Keratinocyte (primary cell): ENCODE measurements around the gene B4GALNT4. TPM values are rescaled to one million over a fixed set of nuclear protein-coding genes. Genes with fewer than 3 reads are reported as not detected.
"Not testable (repeated sequence)": the region's sequence is repeated elsewhere in the genome, so short reads cannot be mapped to it uniquely, and the experiment has no call there.

Experiments
- DNase-seq: peaks from one replicate; pipeline ENCODE4 v3.0.0-alpha.2; 2011; ENCODE audit warnings: low read depth, missing footprints, low spot score
- FAIRE-seq: peaks from 2 replicates; lab custom pipeline; 2011; peaks lifted over from hg19 to GRCh38; lab: Jason Lieb, UNC
- H2AFZ ChIP-seq: 2 replicates; pipeline ENCODE4 v1.6.0; 2012; ENCODE audit warnings: low read length, control low read depth, inconsistent platforms; ENCODE audit not compliant: control insufficient read depth
- H3K27ac ChIP-seq: 2 replicates; pipeline ENCODE4 v1.5.1; 2011; ENCODE audit warnings: low read length; ENCODE audit not compliant: control insufficient read depth, insufficient read depth
- H3K27me3 ChIP-seq: 3 replicates; pipeline ENCODE4 v1.6.0; 2011; ENCODE audit warnings: low read length; ENCODE audit not compliant: control insufficient read depth, insufficient read depth; ENCODE audit errors: extremely low read depth
- H3K36me3 ChIP-seq, 2 experiments: 2 replicates in 1 of 2; 3 replicates in 1 of 2; pipeline ENCODE4 v1.5.1; 2011; ENCODE audit warnings: low read length in 2 of 2, mild to moderate bottlenecking in 1 of 2; ENCODE audit not compliant: control insufficient read depth in 2 of 2, insufficient read depth in 2 of 2; ENCODE audit errors: extremely low read depth in 1 of 2
- H3K4me1 ChIP-seq: 3 replicates; pipeline ENCODE4 v1.5.1; 2011; ENCODE audit warnings: low read length; ENCODE audit not compliant: control insufficient read depth, insufficient read depth; ENCODE audit errors: extremely low read depth
- H3K4me2 ChIP-seq: 3 replicates; pipeline ENCODE4 v1.6.0; 2011; ENCODE audit warnings: low read depth, low read length; ENCODE audit not compliant: control insufficient read depth, insufficient read depth; ENCODE audit errors: extremely low read depth
- H3K4me3 ChIP-seq, 3 experiments: fragments of 200-600 bp in 1 of 3; sonication (generic) in 1 of 3; 2 replicates in 2 of 3; 3 replicates in 1 of 3; pipeline ENCODE4 v1.5.1; 2011 to 2016; ENCODE audit warnings: low read length in 3 of 3, mild to moderate bottlenecking in 3 of 3, control low read depth in 2 of 3, inconsistent platforms in 1 of 3, low read depth in 1 of 3, mixed read lengths in 1 of 3, mixed run types in 1 of 3, moderate library complexity in 1 of 3; ENCODE audit not compliant: control insufficient read depth in 2 of 3, insufficient read depth in 2 of 3; ENCODE audit errors: extremely low read depth in 1 of 3
- H3K79me2 ChIP-seq: 2 replicates; pipeline ENCODE4 v1.6.0; 2012; ENCODE audit warnings: low read length; ENCODE audit not compliant: control insufficient read depth, insufficient read depth
- H3K9ac ChIP-seq: 3 replicates; pipeline ENCODE4 v1.6.0; 2011; ENCODE audit warnings: low read length; ENCODE audit not compliant: control insufficient read depth, insufficient read depth; ENCODE audit errors: extremely low read depth
- H3K9me1 ChIP-seq: 3 replicates; pipeline ENCODE4 v1.6.0; 2011; ENCODE audit warnings: low read length; ENCODE audit not compliant: control insufficient read depth, insufficient read depth; ENCODE audit errors: extremely low read depth
- H3K9me3 ChIP-seq: 2 replicates; pipeline ENCODE4 v1.5.1; 2012; ENCODE audit warnings: low read depth, low read length; ENCODE audit not compliant: control insufficient read depth
- H4K20me1 ChIP-seq: 3 replicates; pipeline ENCODE4 v1.6.0; 2011; ENCODE audit warnings: low read length; ENCODE audit not compliant: control insufficient read depth, insufficient read depth; ENCODE audit errors: extremely low read depth
- EZH2 ChIP-seq: IDR thresholded peaks from one replicate; pipeline ENCODE4 v1.6.1; 2012; ENCODE audit warnings: inconsistent platforms, mild to moderate bottlenecking, low read length, moderate library complexity
- dilution Hi-C: fragments of 300-500 bp; cut with MboI; formaldehyde crosslinking; loops from one replicate; pipeline ENCODE4 v1.7.0; 2020; ENCODE audit warnings: low sequenced_read_pairs; ENCODE audit not compliant: extremely low pct_ligation_motif_present
- polyA plus RNA-seq, 5 experiments: library from polyadenylated mRNA; depleted of rRNA in 3 of 5; stranded (reverse) in 3 of 5; stranded (forward) in 1 of 5; unstranded in 1 of 5; fragments of >200 nt; gene quantifications; 1 replicate in 1 of 5; 2 replicates in 3 of 5; 3 replicates in 1 of 5; pipeline versions ENCODE4 v1.2.1 to v1.2.3, GENCODE V29; 2011 to 2012; ENCODE audit warnings: missing spikeins in 2 of 5, low read depth in 1 of 5, low replicate concordance in 1 of 5
- TF ChIP-seq, protein P1 (sequence below), 3 experiments: IDR thresholded peaks in 1 of 3; conservative IDR thresholded peaks in 1 of 3; optimal IDR thresholded peaks in 1 of 3; 2 replicates in 2 of 3; 3 replicates in 1 of 3; pipeline versions ENCODE3 to v1.5.1; 2011; ENCODE audit warnings: low read length in 3 of 3, mild to moderate bottlenecking in 3 of 3, moderate library complexity in 2 of 3, control low read depth in 1 of 3, inconsistent platforms in 1 of 3; ENCODE audit not compliant: insufficient read depth in 2 of 3; ENCODE audit errors: extremely low read depth in 1 of 3

The B4GALNT4 gene
- polyA plus RNA-seq, 1 donor (not counting 4 experiments of a cell fraction or from before 2014, with no cell fraction given), result 7.3 TPM

DNA sequence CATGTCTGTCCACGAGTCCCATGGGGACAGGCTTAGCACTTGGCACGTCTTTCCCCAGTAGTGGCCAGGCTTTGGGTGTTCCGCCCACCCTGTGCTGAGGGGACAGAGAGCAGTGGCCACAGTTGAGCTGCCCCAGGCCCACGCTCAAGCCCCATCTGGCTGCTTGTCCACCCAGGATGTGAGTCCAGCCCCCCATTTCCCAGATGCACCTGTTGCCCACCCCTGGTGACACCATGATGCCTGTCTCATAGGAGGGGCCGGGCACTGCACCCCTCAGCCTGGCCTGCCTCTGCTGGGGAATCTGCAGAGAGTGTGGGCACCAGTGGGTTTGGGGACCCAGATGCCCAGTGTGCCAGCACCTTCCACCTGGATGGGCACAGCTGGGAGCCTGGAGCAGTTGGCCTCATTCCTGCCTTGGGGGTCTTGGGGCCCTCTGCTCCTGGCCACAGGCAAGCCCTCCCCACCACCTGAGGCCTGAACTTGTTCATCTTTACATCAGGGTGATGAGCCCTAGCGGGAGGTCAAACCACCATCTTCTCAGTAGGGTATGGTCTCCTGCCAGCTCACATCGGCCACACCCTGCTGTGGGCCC is 39.8 kb downstream of the B4GALNT4 start:
- Histone ChIP-seq H4K20me1 (peaks cover 16% of the 10 kb centered on the region), H3K79me2 (no peaks in the 10 kb centered on the region), H3K4me1 (peaks cover 5% of the 10 kb centered on the region), H3K9ac (no peak overlapping the region), H3K27me3 (no peaks in the 10 kb centered on the region), H3K36me3 (peaks cover 16 to 19% of the 10 kb centered on the region in 2 experiments), H3K9me3 (no peaks in the 10 kb centered on the region), H3K27ac (no peak overlapping the region), H3K4me2 (no peak overlapping the region), H2AFZ (no peak overlapping the region), H3K4me3 (no peak overlapping the region), H3K9me1 (no peaks in the 10 kb centered on the region)
- no peak for FAIRE-seq
- no peak for DNase-seq
- dilution Hi-C loops, result no loop called here
- TF ChIP-seq, protein P1, sequence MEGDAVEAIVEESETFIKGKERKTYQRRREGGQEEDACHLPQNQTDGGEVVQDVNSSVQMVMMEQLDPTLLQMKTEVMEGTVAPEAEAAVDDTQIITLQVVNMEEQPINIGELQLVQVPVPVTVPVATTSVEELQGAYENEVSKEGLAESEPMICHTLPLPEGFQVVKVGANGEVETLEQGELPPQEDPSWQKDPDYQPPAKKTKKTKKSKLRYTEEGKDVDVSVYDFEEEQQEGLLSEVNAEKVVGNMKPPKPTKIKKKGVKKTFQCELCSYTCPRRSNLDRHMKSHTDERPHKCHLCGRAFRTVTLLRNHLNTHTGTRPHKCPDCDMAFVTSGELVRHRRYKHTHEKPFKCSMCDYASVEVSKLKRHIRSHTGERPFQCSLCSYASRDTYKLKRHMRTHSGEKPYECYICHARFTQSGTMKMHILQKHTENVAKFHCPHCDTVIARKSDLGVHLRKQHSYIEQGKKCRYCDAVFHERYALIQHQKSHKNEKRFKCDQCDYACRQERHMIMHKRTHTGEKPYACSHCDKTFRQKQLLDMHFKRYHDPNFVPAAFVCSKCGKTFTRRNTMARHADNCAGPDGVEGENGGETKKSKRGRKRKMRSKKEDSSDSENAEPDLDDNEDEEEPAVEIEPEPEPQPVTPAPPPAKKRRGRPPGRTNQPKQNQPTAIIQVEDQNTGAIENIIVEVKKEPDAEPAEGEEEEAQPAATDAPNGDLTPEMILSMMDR (optimal IDR thresholded peaks at IDR 0.05 in 1 of 3, IDR thresholded peaks at IDR 0.05 in 1 of 3, conservative IDR thresholded peaks at IDR 0.05 in 1 of 3; ENCODE audit: extremely low read depth in 1 of 3, insufficient read depth in 2 of 3, low read length in 3 of 3), result no peak
- no peak for TF ChIP-seq EZH2

DNA sequence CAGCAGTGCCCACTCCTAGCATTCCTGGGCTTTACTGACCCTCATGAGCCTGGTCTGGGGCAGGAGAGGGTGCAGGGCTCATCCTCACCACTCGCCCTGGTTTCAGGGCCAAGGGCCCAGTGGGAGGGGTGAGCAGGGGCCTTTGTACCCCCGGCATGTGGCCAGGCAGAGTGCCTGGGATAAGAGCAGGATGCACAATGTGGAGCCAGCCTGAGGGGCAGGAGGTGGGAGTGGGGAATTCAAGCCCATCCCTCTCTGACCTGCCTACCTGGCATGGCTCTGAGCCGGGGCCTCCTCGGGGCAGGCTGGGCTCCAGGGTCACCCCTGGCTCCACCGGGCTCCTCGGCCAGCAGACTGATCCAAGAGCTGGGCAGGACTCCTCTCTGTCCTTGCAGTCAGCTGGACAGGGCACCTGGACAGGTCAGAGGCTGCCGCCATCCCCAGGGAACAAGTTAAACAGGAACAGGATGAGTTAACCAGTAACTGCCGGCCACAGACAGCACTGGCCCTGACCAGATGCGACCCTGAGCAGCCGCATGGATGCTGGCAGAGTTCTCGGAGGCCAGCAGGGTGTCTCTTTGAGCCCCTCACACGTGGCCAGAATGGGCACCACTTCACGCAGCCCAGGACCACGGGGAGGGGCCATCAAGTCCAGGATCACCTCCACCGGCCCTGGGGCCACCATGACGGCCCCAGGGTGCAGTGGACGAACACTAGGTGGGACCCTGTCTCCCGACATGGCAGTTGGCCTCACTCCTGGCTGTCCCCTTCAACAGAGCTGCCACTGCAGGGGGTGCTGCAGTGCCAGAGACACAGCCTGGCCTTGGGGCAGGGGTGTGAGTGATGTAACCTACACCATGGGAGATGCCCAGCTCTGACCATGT is 40.5 kb downstream of the B4GALNT4 start:
- no peaks in the 10 kb centered on the region for H3K9me1 ChIP-seq
- peaks cover 10% of the 10 kb centered on the region for H3K4me1 ChIP-seq
- H2AFZ ChIP-seq, result no peak overlapping the region
- dilution Hi-C loops, result no loop called here
- peaks cover 11% of the 10 kb centered on the region for H4K20me1 ChIP-seq
- peaks cover 4% of the 10 kb centered on the region for H3K27me3 ChIP-seq
- H3K9ac ChIP-seq, result no peak overlapping the region
- peaks cover 10 to 11% of the 10 kb centered on the region in 2 experiments for H3K36me3 ChIP-seq
- no peak overlapping the region for H3K4me2 ChIP-seq
- H3K79me2 ChIP-seq, result no peaks in the 10 kb centered on the region
- H3K4me3 ChIP-seq, result no peak overlapping the region
- no peaks in the 10 kb centered on the region for H3K9me3 ChIP-seq
- no peak for TF ChIP-seq EZH2
- TF ChIP-seq, protein P1 (optimal IDR thresholded peaks at IDR 0.05 in 1 of 3, IDR thresholded peaks at IDR 0.05 in 1 of 3, conservative IDR thresholded peaks at IDR 0.05 in 1 of 3; ENCODE audit: extremely low read depth in 1 of 3, insufficient read depth in 2 of 3, low read length in 3 of 3), result peak in 2 of 3 experiments; percentile 7 to 18
- DNase-seq (no peak), FAIRE-seq (no peak)
- H3K27ac ChIP-seq, result no peak overlapping the region

DNA sequence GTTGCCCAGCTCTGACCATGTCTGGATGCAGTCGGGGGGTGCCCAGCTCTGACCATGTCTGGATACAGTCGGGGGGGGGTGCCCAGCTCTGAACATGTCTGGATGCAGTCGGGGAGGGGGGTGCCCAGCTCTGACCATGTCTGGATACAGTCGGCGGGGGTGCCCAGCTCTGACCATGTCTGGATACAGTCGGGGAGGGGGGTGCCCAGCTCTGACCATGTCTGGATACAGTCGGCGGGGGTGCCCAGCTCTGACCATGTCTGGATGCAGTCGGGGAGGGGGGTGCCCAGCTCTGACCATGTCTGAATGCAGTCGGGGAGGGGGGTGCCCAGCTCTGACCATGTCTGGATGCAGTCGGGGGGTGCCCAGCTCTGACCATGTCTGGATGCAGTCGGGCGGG is 41.4 kb downstream of the B4GALNT4 start:
- H3K9ac ChIP-seq, FAIRE-seq, H2AFZ ChIP-seq, H3K4me2 ChIP-seq, H3K27me3 ChIP-seq, H3K9me1 ChIP-seq, H3K9me3 ChIP-seq, H3K79me2 ChIP-seq, DNase-seq, H3K36me3 ChIP-seq, H4K20me1 ChIP-seq, H3K27ac ChIP-seq, dilution Hi-C loops, H3K4me3 ChIP-seq: not testable (repeated sequence)
- H3K4me1 ChIP-seq, result peaks cover 14% of the 10 kb centered on the region
